Measurements from ENCODE around the gene OR10G7.
"Not testable (repeated sequence)": the region's sequence is repeated elsewhere in the genome, so short reads cannot be mapped to it uniquely, and the experiment has no call there.

OR10G7 gene

DNA sequence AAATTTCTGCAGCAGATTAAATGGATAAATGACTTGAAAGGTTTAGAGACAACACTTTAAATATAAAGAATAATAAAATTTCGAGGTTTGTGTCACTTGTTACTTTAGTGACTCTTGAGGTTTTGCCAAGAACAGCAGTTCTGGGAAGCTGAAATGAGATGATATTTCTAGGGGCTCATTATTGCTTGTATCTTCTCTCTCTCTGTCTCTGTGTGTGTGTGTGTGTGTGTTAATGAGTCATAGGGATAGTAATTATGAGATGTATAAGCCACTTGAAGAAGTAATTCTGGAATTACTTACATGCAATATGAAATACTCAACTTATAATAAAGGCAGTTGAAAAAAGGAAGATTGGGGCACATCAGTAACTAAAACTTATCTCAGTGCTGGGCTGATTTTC, 9.6 kb upstream of the OR10G7 start:
- no peak for FAIRE-seq
- DNase-seq (ENCODE audit: insufficient read length, low spot score), result no peak

DNA sequence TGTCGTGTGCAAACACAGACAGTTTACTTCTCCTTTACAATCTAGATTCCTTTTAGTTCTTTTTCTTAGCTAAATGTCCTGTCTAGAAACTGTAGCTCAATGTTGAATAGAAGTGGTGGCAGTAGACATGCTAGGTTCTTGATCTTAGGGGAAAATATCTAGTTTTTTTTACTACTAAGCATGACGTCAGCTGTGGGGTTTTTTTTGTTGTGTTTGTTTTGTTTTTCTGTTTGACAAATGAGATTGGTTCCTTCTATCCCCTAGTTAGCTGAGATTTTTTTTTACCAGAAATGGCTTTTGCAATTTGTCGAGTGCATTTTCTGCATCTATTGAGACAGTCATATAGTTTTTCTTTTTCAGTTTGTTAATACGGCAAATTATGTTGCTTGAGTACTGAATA, 2.3 kb upstream of the OR10G7 start:
- FAIRE-seq (no peak), DNase-seq (ENCODE audit: insufficient read length, low spot score) (no peak)

DNA sequence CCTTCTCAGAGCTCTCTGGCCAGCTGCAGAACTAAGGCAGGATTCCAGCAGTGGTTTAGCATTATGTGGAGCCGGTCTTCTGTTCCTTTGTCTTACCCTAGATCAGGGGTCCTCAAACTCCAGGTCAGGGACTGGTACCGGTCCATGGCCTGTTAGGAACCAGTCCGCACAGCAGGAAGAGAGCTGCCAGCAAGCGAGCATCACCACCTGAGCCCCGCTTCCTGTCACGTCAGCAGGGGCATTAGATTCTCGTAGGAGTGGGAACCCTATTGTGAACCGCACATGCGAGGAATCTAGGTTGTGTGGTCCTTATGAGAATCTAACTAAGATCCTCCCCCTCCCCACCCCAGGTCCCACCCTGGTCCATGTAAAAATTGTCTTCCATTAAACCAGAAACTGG, 1.6 kb downstream of the OR10G7 start:
- no peak for FAIRE-seq
- DNase-seq (ENCODE audit: insufficient read length, low spot score), result no peak

GRCh38 chr11:124036666-124037065, 4.5 kb downstream of the OR10G7 start:
- FAIRE-seq, result no peak
- no peak for DNase-seq (ENCODE audit: insufficient read length, low spot score)

- DNase-seq (ENCODE audit: insufficient read length, low spot score) (no peak), FAIRE-seq (no peak)
Observed at GRCh38 chr11:124026498-124026897, 14.6 kb downstream of the OR10G7 start, which contains the start of gene OR10G8. Gene OR10G8, plus strand, starts transcription at chr11:124026798. Its CDS starts 2,825 bp downstream, at chr11:124029623.

DNA sequence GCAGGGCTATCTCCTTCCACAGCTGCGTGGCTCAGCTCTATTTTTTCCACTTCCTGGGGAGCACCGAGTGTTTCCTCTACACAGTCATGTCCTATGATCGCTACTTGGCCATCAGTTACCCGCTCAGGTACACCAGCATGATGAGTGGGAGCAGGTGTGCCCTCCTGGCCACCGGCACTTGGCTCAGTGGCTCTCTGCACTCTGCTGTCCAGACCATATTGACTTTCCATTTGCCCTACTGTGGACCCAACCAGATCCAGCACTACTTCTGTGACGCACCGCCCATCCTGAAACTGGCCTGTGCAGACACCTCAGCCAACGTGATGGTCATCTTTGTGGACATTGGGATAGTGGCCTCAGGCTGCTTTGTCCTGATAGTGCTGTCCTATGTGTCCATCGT, 25.3 kb downstream of the OR10G7 start:
- DNase-seq (ENCODE audit: insufficient read length, low spot score); FAIRE-seq: not testable (repeated sequence)

DNA sequence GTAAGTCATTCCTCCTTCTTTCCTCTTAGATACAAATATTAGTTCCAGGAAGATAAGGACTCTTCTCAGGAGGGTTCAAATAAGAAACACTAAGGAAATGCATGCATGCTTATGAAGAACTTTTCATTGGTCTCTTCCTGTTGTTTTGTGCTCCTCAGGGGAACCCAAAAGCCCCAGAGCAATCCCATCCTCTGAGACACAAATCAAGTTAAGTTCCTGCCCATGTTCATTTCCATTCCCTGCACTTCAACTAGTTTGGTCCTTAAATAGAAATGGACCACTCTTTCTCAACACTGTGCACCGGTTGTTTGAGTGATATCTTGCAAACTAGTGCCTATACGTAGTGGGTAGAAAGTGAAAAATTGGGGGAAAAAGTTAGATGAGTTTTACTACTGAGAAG, 28.4 kb downstream of the OR10G7 start, which contains the start of gene OR10G4:
OR10G4 (plus strand) TSS at position 301 of the 400 bp plus-strand sequence. CDS start 2,578 bp downstream, outside the sequence.
- FAIRE-seq (no peak), DNase-seq (ENCODE audit: insufficient read length, low spot score) (no peak)

GRCh38 chr11:123995119-123995518, 46.0 kb downstream of the OR10G7 start, which contains the start of gene OR10G6:
Gene OR10G6, minus strand, starts transcription at chr11:123995161. Its CDS starts 0 bp downstream, at chr11:123995161.
- DNase-seq (ENCODE audit: insufficient read length, low spot score) (no peak), FAIRE-seq (no peak)

Measured in HTR-8/SVneo (cell line).